HEK293 (cell line): ENCODE data around the gene PPY.

Experiments used
- EGR2 ChIP-seq: fragments of 450-650 bp; formaldehyde crosslinking; IDR thresholded peaks from 2 replicates; pipeline ENCODE4 v1.5.1; 2016; ENCODE audit warnings: low read depth, missing biosample characterization, missing genetic modification characterization
- OVOL3 ChIP-seq: fragments of 450-650 bp; formaldehyde crosslinking; IDR thresholded peaks from 2 replicates; pipeline ENCODE4 v1.5.1; 2016; ENCODE audit warnings: missing biosample characterization, missing genetic modification characterization
- RBAK ChIP-seq: fragments of 450-650 bp; formaldehyde crosslinking; IDR thresholded peaks from 2 replicates; pipeline ENCODE4 v1.5.1; 2016; ENCODE audit warnings: missing biosample characterization, missing genetic modification characterization
- SCRT2 ChIP-seq: fragments of 450-650 bp; formaldehyde crosslinking; IDR thresholded peaks from 2 replicates; pipeline ENCODE4 v1.5.1; 2016; ENCODE audit warnings: missing biosample characterization, missing genetic modification characterization
- ZBTB17 ChIP-seq: fragments of 450-650 bp; formaldehyde crosslinking; IDR thresholded peaks from 2 replicates; pipeline ENCODE4 v1.5.1; 2016; ENCODE audit warnings: missing biosample characterization, missing genetic modification characterization
- ZBTB21 ChIP-seq: fragments of 450-650 bp; formaldehyde crosslinking; IDR thresholded peaks from 2 replicates; pipeline ENCODE4 v1.5.1; 2017; ENCODE audit warnings: missing biosample characterization, missing genetic modification characterization
- ZBTB49 ChIP-seq: fragments of 450-650 bp; formaldehyde crosslinking; IDR thresholded peaks from 2 replicates; pipeline ENCODE4 v1.5.1; 2016; ENCODE audit warnings: missing biosample characterization, missing genetic modification characterization, low read depth
- ZEB2 ChIP-seq: fragments of 450-650 bp; formaldehyde crosslinking; IDR thresholded peaks from 2 replicates; pipeline ENCODE4 v1.5.1; 2016; ENCODE audit warnings: missing biosample characterization, missing genetic modification characterization
- ZNF155 ChIP-seq: fragments of 450-650 bp; formaldehyde crosslinking; IDR thresholded peaks from 2 replicates; pipeline ENCODE4 v1.5.1; 2016; ENCODE audit warnings: missing biosample characterization, missing genetic modification characterization
- ZNF169 ChIP-seq: fragments of 450-650 bp; formaldehyde crosslinking; IDR thresholded peaks from 2 replicates; pipeline ENCODE4 v1.5.1; 2016; ENCODE audit warnings: missing biosample characterization, missing genetic modification characterization
- ZNF623 ChIP-seq: fragments of 450-650 bp; formaldehyde crosslinking; IDR thresholded peaks from 2 replicates; pipeline ENCODE4 v1.5.1; 2016; ENCODE audit warnings: missing biosample characterization, missing genetic modification characterization
- ZNF660 ChIP-seq: fragments of 450-650 bp; IDR thresholded peaks from 2 replicates; pipeline ENCODE4 v1.5.1; 2018; ENCODE audit warnings: missing biosample characterization, mild to moderate bottlenecking, missing genetic modification characterization
- ZNF670 ChIP-seq: fragments of 450-650 bp; formaldehyde crosslinking; IDR thresholded peaks from 2 replicates; pipeline ENCODE4 v1.5.1; 2016; ENCODE audit warnings: missing biosample characterization, missing genetic modification characterization, low read depth
- TF ChIP-seq, protein P1 (sequence below): fragments of 450-650 bp; formaldehyde crosslinking; IDR thresholded peaks from 2 replicates; pipeline ENCODE4 v1.5.1; 2016; ENCODE audit warnings: missing biosample characterization, missing genetic modification characterization

DNA sequence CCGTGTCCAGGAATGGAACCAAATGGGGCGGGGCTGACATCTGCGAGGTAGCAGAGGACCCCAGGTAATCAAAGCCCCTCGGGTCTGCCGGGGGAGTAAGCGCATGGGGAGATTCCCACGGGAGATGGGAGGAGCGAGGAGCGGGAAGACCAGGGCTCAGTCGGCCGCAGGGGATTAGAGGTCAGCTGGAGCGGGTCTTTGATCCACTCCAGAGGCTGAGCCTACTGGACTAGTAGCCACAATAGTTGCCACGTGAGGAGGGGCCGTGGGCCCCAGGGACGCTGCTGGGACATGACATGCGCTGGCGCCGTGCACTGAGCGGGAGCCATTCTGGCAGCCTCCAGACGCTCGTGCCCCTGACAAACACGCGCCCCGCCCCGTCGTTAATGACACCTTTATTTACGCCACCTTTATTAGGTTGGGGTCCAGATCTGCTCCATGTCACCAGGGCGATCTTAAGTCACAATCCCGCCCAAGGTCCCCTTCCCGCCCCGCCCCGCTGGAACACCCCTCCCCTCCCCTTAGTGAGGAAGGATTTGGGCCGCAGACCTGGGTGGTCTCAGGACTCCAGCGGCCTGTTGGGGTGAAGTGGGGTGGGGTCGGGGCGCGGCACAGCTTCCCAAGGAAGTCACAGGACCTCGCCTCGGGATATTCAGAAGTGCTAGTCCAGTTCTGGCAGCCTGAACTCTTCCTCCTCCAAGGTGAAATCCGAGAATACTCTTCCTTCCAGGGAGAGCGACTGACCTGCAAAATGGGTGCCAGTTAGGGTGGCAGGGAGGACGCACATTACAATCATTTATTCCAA is 15.0 kb downstream of the PPY start:
- TF ChIP-seq ZNF623 (tag by site-specific recombination) (no peak), ZNF155 (tag by site-specific recombination) (no peak), SCRT2 (tag by site-specific recombination) (no peak), ZNF660 (no peak), ZBTB49 (tag by site-specific recombination) (no peak), ZNF169 (no peak), OVOL3 (tag by site-specific recombination) (no peak), ZBTB21 (tag by site-specific recombination) (no peak), EGR2 (no peak), ZBTB17 (tag by site-specific recombination) (no peak), ZNF670 (tag by site-specific recombination) (no peak), ZEB2 (no peak), RBAK (tag by site-specific recombination) (no peak)
- TF ChIP-seq, protein P1, sequence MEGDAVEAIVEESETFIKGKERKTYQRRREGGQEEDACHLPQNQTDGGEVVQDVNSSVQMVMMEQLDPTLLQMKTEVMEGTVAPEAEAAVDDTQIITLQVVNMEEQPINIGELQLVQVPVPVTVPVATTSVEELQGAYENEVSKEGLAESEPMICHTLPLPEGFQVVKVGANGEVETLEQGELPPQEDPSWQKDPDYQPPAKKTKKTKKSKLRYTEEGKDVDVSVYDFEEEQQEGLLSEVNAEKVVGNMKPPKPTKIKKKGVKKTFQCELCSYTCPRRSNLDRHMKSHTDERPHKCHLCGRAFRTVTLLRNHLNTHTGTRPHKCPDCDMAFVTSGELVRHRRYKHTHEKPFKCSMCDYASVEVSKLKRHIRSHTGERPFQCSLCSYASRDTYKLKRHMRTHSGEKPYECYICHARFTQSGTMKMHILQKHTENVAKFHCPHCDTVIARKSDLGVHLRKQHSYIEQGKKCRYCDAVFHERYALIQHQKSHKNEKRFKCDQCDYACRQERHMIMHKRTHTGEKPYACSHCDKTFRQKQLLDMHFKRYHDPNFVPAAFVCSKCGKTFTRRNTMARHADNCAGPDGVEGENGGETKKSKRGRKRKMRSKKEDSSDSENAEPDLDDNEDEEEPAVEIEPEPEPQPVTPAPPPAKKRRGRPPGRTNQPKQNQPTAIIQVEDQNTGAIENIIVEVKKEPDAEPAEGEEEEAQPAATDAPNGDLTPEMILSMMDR (tag by site-specific recombination) = no peak
